NT2/D1 (cell line): Measurements from ENCODE around the gene MICOS13.

Experiments
- DNase-seq: peaks from one replicate; pipeline ENCODE4 v3.0.0-alpha.2; 2011; ENCODE audit warnings: low read depth, low spot score
- H3K27me3 ChIP-seq: 2 replicates; pipeline ENCODE4 v1.6.0; 2011; ENCODE audit warnings: mild to moderate bottlenecking; ENCODE audit not compliant: insufficient read length, insufficient read depth
- H3K36me3 ChIP-seq: 2 replicates; pipeline ENCODE4 v1.6.1; 2011; ENCODE audit warnings: mild to moderate bottlenecking, low read length, mixed read lengths; ENCODE audit not compliant: insufficient read depth, insufficient read length
- H3K4me1 ChIP-seq: 2 replicates; pipeline ENCODE4 v1.5.1; 2011; ENCODE audit not compliant: insufficient read depth, insufficient read length
- H3K4me3 ChIP-seq: 2 replicates; pipeline ENCODE4 v1.5.1; 2011; ENCODE audit warnings: low read depth; ENCODE audit not compliant: insufficient read length
- H3K9ac ChIP-seq: 2 replicates; pipeline ENCODE4 v1.6.0; 2011; ENCODE audit warnings: low read depth; ENCODE audit not compliant: insufficient read length
- H3K9me3 ChIP-seq: 2 replicates; pipeline ENCODE4 v1.5.1; 2011; ENCODE audit warnings: mild to moderate bottlenecking, low read length; ENCODE audit not compliant: insufficient read depth
- SUZ12 ChIP-seq: IDR thresholded peaks from 2 replicates; pipeline ENCODE4 v1.6.1; 2011; ENCODE audit not compliant: insufficient read length, insufficient read depth; ENCODE audit errors: extremely low read depth
- YY1 ChIP-seq: IDR thresholded peaks from 2 replicates; pipeline ENCODE4 v1.6.1; 2011; ENCODE audit not compliant: insufficient read length, insufficient read depth
- ZNF274 ChIP-seq: IDR thresholded peaks from 2 replicates; pipeline ENCODE4 v1.6.1; 2011; ENCODE audit warnings: mild to moderate bottlenecking, low read depth, low read length

MICOS13 gene

DNA sequence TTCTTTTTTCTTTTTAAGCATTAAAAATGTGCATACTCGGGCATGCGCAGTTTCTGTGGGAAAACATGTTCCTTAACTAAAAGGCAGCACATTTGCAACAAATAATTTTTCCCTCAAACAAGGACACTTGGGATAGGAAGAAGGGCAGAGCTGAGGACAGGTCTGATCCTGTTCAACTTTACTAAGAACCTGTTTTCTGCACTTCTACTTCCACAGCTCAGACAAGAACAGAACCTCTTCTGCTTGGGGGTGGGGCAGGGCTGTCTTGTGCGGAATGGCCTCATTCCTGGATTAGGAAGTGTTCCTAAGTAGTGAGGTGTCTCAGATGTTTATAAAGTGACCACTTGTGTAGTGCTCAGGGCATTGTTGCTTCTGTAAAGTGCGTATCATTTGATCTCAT, 39.1 kb downstream of the MICOS13 start:
- no peaks in the 10 kb centered on the region for H3K27me3 ChIP-seq
- no peak overlapping the region for H3K4me3 ChIP-seq
- no peak for DNase-seq
- peaks cover 72% of the 10 kb centered on the region for H3K36me3 ChIP-seq
- no peaks in the 10 kb centered on the region for H3K9me3 ChIP-seq
- no peak overlapping the region for H3K9ac ChIP-seq
- TF ChIP-seq YY1 (no peak), ZNF274 (no peak), SUZ12 (no peak)
- H3K4me1 ChIP-seq, result no peaks in the 10 kb centered on the region

DNA sequence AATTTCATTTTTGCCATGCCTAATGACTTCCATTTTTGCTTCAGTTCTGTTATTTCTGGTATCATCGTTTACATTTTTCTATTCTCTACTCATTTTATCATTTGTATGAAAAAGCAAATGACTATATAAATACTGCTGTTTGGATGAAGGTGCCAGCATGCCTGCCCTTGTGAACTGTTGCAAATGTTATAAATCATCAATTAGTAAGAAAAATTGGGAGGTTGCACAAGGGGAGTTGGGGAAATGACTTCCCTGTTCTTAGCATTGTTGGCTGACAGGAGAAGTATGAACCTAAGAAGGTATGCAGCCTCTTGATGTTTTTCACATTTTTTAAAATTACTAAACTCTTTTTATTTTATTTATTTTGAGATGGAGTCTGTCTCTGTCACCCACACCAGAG, 42.3 kb downstream of the MICOS13 start:
- DNase-seq, result no peak
- Histone ChIP-seq H3K4me3 (no peak overlapping the region), H3K27me3 (no peaks in the 10 kb centered on the region), H3K36me3 (peaks cover 59% of the 10 kb centered on the region), H3K9me3 (no peaks in the 10 kb centered on the region), H3K9ac (no peak overlapping the region), H3K4me1 (no peaks in the 10 kb centered on the region)
- TF ChIP-seq SUZ12, result no peak

DNA sequence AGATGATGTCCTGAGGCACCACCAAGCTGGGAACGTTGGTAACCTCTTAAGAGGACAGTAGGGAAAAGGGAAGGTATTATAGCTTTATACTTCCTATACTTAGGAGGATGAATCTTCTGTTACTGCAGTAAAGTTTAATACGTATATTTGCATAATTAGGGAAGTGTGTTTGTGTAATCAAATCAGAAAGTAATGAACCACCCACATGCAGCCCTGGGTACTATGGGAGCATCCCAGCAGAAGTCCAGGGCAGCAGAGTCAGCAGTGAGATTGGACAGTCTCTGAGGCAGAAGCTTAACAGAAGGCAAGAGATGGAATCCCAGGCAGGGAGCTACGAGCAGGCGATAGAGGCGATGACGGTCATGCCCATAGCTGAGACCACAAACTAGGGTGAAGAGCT, 44.9 kb downstream of the MICOS13 start:
- Histone ChIP-seq H3K4me1 (no peaks in the 10 kb centered on the region), H3K36me3 (peaks cover 60% of the 10 kb centered on the region), H3K9ac (no peak overlapping the region), H3K9me3 (no peaks in the 10 kb centered on the region), H3K27me3 (no peaks in the 10 kb centered on the region), H3K4me3 (no peak overlapping the region)
- TF ChIP-seq YY1, result no peak
- no peak for TF ChIP-seq ZNF274
- no peak for TF ChIP-seq SUZ12
- DNase-seq, result no peak

DNA sequence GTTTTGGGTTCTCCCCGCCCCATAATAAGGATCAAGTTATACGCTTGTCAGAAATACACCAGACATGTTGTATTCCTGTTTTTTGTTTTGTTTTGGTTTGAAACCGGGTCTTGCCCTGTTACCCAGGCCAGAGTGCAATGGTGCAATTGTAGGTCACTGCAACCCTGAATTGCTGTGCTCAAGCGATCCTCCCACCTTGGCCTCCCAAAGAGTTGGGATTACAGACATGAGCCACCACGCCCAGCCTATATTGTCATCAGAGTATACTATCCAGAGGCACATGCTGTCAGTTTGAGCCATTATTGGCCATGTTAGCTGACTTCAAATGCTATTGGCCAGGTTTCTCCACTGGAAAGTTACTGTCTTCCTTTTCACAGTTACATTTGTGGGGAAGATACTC, 47.7 kb downstream of the MICOS13 start:
- TF ChIP-seq YY1, result no peak
- TF ChIP-seq ZNF274, result no peak
- no peak for TF ChIP-seq SUZ12
- no peak overlapping the region for H3K4me3 ChIP-seq
- no peak overlapping the region for H3K9ac ChIP-seq
- H3K36me3 ChIP-seq, result peaks cover 79% of the 10 kb centered on the region
- no peaks in the 10 kb centered on the region for H3K27me3 ChIP-seq
- H3K9me3 ChIP-seq, result no peaks in the 10 kb centered on the region
- no peak for DNase-seq
- peaks cover 1% of the 10 kb centered on the region for H3K4me1 ChIP-seq

DNA sequence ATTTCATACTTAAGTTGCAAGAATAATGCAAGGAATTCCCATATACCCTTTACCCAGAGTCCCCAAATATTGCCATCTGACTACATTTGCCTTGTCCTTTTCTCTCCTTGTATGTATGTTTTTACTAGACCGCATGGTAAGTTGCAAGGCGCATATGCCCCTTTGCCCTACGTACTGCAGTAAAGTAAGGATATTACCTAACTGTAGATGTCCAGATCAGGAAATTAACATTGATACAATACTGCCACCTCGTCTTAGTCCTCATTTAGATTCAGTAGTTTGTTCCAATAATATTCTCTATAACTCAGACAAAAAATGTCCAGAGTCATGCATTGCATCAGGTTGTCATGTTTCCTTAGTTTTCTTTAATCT, 48.1 kb downstream of the MICOS13 start:
- no peak for DNase-seq
- no peaks in the 10 kb centered on the region for H3K9me3 ChIP-seq
- no peaks in the 10 kb centered on the region for H3K27me3 ChIP-seq
- TF ChIP-seq YY1 (no peak), ZNF274 (no peak), SUZ12 (no peak)
- no peak overlapping the region for H3K9ac ChIP-seq
- peaks cover 79% of the 10 kb centered on the region for H3K36me3 ChIP-seq
- peaks cover 5% of the 10 kb centered on the region for H3K4me1 ChIP-seq
- H3K4me3 ChIP-seq, result no peak overlapping the region

DNA sequence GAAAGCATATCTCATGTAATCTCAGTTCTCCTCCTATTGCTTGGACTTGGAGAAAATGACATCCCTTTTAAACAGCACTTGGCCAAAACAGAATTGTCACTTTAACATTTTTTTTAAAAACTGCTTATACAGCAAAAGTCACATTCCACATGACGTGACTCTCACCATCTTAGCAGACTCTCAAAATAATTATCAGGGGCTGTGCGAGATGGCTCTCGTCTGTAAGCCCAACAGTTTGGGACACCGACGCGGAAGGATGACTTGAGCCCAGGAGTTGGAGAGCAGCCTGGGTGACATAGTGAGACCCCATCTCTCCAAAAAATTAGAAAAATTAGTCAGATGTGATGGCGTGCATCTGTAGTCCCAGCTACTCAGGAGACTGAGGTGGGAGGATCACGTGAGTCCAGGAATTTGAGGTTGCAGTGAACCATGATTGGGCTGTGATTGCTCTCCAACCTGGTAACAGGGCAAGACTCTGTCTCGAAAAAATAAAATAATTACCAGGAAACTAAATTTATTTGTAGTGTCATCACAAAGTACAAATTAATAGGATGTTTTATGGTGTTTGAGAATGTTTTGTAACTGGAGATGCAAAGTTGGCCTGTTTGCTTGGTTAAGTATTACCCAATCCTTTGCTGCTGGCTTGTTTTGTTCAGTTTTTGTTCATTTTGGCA, 48.6 kb downstream of the MICOS13 start:
- no peaks in the 10 kb centered on the region for H3K27me3 ChIP-seq
- DNase-seq, result no peak
- no peaks in the 10 kb centered on the region for H3K9me3 ChIP-seq
- TF ChIP-seq ZNF274 (no peak), YY1 (no peak)
- no peak overlapping the region for H3K4me3 ChIP-seq
- peaks cover 9% of the 10 kb centered on the region for H3K4me1 ChIP-seq
- peaks cover 81% of the 10 kb centered on the region for H3K36me3 ChIP-seq
- H3K9ac ChIP-seq, result no peak overlapping the region

DNA sequence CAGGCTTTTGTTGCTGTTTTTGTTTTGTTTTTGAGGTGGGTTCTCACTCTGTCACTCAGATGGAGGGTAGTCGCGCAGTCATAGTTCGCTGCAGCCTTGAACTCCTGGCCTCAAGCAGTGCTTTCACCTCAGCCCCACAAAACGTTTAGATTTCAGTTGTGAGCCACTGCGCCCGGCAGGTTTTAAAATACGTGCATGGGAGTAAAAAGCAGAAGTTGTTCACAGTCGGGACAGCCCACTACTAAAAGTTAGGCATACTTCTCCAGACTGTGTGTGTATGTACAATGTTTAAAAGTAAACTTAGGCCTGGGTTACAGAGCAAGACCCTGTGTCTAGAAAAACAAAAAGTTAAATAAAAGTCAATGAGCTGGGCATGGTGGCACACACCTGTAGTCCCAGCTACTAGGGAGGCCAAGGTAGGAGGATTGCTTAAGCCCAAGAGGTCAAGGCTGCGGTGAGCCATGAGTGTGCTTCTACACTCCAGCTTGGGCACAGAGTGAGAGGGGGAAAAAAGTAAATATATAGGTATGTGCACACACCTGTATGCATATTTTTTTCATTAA, 51.3 kb downstream of the MICOS13 start:
- H3K9me3 ChIP-seq, result no peaks in the 10 kb centered on the region
- no peak overlapping the region for H3K4me3 ChIP-seq
- H3K27me3 ChIP-seq, result no peaks in the 10 kb centered on the region
- peaks cover 9% of the 10 kb centered on the region for H3K4me1 ChIP-seq
- no peak overlapping the region for H3K9ac ChIP-seq
- no peak for DNase-seq
- TF ChIP-seq SUZ12 (no peak), YY1 (no peak)
- peaks cover 92% of the 10 kb centered on the region for H3K36me3 ChIP-seq

DNA sequence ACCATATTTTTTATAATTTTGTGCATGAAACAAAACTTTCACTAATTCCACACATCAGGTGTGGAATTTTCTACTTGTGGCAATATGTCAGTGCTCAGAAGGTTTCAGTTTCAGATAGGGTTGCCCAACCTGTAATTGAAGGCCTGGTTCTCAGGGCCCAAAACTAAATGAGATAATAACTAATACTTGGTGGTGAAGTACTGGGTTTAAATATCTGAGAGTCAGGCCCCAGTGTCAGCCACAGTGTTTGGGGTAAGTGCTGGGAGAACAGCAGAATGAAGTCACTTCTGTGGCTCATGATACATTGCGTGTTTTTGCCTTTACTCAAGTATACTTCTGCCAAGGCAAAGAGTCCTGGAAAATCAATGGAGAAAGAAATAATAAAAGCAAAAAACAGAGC, 51.9 kb downstream of the MICOS13 start:
- Histone ChIP-seq H3K36me3 (peaks cover 91% of the 10 kb centered on the region), H3K4me3 (no peak overlapping the region), H3K4me1 (peaks cover 9% of the 10 kb centered on the region), H3K27me3 (no peaks in the 10 kb centered on the region), H3K9me3 (no peaks in the 10 kb centered on the region), H3K9ac (no peak overlapping the region)
- TF ChIP-seq YY1 (no peak), SUZ12 (no peak), ZNF274 (no peak)
- DNase-seq, result no peak
